ENCODE measurements around the gene MEF2C. TPM values are rescaled to one million over a fixed set of nuclear protein-coding genes. Genes with fewer than 3 reads are reported as not detected.
A peak's percentile ranks its signal among the peaks of the same experiment; 100 is the strongest.

The MEF2C gene
- polyA plus RNA-seq, 10 donors, result 444 to 1,011 (median 648) TPM

DNA sequence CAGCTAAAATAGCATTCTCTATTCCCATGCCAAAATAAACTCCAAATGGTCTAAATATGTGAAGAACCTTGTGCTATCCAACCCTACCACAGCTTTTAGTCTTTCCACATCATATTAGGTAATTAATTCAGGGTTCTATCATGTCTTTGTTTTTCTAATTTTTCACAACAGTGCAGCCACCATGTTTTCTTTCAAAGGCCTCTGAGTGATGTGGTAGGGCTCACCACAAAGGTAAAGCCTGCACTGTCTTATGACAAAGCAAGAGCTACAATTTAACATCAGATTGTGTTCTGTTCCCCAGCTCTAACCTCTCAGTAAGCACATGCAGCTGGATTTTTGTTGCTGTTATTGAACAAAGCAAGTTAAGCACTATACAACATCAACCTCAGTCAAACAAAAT lies 52.4 kb downstream of the MEF2C start:
- no peak for DNase-seq

DNA sequence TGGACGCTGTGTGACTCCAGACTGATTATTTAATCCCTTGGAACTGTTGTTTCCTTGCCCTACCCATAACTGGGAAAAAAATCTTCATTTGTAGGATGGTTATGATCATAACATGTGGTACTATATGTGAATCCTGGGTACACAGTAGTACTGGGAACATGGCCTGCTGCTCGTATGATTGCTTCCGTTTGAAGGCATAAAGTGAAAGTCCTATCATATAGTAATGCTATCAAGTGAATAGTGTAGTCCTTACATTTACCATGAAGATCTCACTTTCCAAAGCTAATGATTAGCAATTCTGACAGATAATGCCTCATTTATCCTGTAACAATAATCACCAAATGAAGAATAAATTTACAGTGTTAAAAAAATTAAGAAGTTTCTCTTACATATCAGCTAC lies 53.2 kb downstream of the MEF2C start:
- DNase-seq, result no peak

DNA sequence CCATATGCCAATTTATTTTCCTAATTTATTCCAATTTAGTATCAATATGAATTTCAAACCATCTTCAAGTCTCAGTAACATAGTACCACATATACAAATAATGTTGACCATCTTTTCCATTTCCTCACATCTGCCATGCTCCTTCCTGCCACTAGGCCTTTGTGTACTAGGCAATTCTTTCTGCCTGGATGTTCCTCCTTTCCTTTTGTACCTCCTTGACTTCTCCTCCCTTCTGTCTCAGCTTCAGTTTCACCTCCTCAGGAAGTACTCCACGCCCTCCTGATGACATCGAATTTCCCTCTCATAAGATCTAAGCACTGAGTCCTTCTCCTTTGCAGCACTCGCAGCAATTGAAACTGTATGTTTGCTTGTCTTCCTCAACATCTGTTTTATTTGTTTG lies 53.9 kb downstream of the MEF2C start:
- DNase-seq, result peak in 1 of 3 donors; percentile 52

DNA sequence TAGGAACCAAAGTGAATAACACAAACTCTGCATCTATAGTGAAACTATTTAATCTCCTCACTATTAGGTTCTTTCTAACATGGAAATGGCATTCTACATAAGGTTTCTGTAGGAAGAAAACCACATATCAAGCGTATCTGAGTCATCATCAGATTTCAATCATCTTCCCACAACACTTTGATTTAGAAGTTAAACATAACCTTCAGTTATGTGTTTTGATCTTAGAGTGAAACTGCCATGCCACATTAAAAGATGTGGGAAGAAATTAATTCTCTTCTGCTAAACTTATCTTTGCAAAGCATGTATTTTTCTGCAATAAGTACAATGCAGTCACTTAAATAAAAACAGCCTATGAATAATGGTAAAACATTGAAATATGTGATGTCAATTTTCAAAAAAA lies 55.0 kb downstream of the MEF2C start:
- no peak for DNase-seq

DNA sequence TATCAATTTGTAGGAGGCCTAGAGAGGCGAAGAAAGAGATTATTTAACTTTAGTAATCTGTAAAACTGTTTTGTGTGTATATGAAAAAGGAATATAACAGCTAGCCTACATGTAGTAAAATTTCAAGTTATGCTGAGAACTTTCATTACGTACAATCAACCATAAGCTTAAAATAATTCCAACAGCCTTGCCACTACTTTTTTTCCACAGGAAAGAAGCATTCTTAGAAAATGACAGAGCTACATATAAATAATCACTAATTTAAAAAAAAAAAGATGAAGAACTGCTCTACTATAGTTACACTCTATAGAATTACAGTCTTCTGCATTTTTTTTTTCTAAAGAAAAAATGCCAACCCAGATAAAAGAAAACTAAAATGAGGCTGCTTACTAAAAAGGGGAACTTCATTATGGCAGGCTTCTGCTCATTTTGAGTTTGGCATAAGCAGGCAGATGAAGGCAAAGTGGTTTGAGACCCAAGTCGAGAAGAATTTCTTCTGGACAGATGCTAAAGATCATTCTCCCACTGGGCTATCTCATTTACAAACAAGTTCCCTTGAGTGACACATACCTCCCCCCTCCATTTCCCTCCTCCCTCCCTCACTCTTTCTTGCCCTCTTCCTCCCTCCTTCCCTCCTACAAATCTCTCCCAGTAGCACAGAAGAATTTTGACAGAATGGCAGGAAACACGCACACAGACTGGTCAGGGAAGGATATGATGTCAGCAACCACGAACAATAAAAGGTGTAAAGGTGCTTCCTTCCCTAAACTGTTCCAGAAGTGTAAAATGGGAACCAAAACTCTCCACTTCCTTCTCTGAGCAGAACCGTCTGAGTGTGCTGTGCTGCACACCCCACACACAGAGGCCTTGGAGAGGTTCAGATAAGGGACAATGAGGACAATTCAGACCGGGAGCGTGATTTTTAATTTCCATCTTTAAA lies 56.1 kb downstream of the MEF2C start:
- DNase-seq, result peak; percentile 51 to 75 (median 62)

DNA sequence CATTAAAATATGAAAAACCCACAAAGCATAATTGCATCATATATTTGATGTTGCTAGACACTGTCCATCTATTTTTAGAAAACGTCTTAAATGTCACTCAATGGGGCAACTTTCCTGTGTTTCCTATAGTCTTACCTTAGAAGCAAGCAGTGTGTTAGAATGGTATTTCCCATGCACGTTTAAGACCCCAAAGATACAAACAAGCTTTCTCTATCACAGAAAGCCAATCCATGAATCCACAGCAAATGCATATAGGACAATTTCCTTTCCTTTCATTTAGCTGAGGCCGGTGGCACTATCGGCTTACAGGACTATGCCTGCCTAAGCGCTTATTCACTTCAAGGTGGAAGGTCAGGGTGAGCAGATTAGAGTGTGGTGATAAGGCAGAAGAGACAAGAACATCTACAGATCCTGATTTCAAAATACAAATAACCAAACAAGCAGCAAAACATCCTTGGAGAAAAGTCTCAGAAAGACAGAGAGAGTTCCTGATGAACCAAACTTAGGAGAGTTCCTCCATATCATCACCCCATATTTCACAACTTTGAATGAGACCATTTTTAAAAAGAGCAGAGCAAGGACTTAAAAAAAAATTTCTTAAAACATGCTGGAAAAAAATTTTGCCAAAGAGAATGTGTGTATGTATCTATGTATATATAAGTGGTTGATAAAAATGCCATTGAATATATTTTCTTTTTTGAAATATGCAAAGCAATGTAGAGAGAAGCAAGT lies 57.2 kb downstream of the MEF2C start:
- peak in 1 of 3 donors; percentile 56 for DNase-seq

DNA sequence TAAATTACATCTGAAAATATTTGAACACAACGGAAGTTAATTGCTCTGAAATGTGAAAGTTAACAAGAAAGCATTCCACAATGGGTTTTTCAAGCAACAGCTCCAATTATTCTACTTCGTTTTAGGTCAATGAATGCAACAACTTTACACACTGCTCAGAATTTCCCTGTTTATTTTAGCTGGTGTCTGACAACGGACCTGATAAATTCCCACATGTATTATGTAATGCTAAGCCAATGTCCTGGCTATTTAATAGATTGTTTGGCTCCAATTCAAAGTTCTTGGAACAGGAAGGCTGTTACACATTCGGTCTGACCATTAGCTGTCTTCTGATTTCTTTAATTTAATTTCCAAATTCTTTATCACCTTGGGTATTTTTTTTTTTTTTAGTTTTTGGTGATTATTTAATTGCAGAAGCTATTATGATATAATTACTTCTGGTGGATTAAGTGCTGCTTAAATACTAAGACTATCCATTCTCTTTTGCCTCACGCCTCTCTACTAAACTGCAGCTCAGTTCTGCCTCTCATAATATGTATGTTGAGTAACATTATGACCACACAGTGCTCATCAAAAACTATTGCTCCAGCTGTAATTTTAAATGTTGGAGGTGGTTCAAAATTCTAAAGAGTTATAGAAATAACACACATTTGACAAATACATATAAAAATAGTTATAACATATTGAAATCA lies 57.9 kb downstream of the MEF2C start:
- peak; percentile 43 to 74 (median 65) for DNase-seq

DNA sequence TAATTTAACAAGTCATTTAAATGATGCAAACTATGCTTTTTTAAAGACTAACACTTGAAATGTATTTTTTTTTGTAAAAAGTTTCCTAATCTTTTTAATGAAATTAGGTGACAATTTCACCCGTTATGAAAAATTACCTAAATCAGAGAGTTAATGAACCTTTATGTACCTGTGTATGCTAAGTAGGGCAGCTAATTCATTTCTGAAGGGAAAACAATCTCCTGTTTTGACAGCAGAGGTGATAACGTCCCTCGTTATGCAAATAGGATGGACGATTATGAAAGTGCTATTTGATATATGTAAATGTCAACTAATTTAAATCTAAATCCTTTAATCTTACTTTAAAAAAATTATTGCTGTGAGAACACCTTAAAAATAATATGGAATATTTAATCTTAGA lies 58.8 kb downstream of the MEF2C start:
- DNase-seq, result no peak

DNA sequence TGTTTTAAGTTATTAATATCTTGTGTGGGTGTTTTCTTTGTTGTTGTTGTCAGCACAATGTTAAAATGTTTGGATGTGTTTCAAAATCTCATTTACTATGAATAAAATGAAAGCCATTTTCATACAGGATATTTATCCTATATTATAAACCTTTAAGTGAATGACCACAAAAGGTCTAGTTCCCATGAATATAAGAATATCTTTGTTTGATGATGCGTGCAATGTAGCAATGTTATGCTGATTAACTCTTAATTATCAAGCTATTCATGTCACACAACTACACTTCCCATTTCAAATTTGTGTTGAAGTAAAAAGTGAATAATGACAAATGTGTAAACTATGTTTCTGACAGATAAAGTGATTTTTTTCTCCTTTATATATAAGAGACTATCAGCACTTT lies 59.8 kb downstream of the MEF2C start:
- DNase-seq, result no peak

DNA sequence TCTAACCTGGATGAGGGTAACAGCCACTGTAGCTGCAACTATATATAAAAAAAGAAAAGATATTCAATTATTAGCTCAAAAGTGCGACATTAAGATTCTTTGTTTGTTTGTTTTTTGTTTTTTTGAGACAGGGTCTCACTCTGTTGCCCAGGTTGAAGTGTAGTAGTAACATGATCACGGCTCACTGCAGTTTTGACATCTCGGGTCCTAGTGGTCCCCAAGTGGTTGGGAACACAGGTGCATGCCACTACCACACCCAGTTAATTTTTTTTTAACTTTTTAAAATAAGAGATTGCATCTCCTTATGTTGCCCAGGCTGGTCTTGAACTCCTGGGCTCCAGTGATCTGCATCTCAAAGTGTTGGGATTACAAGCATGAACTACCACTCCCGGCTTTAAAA lies 61.8 kb downstream of the MEF2C start:
- no peak for DNase-seq

DNA sequence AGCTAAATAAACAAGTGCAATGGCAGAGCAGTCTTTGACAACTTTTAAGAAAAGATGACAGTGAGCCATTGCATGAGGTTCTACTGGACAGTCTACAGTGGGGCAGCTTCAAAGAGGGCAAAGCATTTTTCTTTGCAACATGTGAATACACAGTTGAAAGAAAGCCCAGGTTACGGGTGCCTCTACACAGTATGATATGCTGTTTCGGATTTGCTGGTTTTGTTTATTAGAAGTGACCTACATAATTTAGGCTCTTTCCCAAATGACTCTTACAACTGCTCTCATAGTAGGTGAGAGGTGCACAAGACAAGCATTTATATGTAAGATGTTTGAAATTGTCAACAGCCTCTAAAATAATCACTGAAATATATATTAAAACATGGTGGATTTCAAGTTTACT lies 62.4 kb downstream of the MEF2C start:
- DNase-seq, result no peak

DNA sequence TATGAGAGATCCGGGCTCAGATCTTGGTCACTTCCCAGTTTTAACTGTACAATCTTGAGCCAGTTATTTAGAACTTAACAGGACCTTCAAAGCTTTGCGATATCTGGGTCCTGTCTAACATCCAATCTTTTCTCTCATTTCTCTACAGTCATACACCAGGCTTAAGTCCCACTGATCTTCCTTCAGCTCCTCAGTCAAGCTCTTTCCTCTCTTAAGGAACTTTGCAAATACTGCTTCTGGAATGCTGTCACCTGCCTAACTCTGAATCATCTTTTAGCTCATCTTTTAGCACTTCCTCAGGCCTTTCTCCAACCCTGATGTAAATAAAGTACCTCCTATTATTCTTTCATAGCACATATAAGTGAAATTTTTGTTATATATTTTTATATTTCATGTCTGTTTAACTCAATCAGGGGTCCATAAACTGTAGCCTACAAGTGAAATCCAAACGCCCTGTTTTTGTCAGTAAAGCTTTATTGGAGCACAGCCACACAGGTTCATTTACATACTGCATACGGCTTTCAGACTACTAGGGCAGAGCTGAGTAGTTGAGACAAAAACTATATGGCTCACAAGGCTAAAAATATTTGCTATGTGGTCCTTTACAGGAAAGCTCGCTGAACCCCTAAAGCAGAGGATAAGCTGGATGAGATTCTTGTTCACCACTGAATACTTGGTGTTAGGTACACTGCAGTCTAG lies 63.5 kb downstream of the MEF2C start:
- no peak for DNase-seq

DNA sequence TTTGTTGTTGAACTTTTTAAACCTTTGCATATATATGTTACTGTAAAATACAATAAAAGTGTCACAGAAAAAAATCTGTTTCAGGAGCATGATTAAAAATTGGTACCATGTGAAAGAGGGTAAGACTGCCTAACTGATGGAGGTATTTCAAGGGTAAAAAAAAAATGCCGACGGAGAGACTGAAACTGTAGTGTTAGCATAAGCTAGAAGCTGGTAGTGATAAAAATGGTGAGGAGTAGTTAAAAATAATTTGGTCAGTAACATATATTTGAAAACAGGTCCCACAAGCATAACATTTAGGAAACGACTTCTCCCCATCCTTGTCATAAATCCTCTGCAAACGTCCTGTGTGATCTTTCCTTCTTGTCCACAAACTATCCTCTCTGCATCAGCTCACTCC lies 64.7 kb downstream of the MEF2C start:
- DNase-seq, result no peak

DNA sequence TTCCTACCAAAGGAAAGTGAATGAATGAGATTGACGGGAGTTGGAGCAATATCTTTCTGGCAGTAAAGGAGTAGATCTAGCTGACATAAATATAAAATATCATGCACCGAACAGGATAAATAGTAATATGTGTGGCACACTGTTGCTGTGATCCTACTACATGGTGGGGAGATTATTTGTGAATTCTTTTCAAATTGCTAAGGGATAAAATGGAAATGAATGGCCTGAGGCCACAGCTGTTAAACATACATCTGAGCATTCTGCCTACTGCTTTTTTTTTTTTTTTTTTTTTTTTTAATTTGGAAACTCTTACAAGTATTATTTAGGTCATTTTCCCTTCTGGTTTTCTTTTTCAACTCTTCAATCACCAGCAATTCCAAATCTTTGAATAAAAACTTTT lies 66.8 kb downstream of the MEF2C start:
- DNase-seq, result no peak

DNA sequence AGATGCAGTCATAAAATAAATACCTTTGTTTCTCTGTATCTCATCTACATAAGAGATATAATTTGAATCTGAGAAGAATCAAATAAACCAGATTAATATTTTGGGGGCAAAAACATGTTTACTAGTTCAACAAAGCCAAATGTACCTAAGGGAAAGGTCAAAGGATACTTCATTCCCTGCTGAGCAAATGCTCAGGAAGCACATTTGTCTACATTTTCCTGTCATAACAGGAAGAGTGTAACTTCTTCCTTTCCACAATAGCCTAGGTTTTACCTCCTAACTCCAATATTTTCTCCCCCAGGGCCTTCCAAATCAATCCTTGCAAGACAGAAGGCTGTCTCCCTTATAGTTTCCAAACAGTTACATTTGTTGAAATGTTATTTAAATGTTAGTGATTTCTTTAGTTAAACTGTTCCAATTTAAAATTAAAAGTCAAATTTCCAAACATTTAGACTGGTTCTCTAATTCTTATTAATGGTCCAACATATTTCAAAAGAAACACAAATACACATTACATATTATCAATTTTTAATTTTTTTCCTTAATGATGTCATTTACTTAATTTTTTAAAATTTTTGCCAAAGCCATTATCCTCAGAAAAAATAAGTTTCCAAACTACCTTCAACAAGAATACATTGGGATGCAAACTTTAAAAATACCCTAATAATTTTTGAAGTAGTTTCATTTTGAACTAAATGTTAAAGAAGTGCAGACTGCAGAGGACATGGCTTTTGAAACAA lies 67.8 kb downstream of the MEF2C start:
- DNase-seq, result no peak

DNA sequence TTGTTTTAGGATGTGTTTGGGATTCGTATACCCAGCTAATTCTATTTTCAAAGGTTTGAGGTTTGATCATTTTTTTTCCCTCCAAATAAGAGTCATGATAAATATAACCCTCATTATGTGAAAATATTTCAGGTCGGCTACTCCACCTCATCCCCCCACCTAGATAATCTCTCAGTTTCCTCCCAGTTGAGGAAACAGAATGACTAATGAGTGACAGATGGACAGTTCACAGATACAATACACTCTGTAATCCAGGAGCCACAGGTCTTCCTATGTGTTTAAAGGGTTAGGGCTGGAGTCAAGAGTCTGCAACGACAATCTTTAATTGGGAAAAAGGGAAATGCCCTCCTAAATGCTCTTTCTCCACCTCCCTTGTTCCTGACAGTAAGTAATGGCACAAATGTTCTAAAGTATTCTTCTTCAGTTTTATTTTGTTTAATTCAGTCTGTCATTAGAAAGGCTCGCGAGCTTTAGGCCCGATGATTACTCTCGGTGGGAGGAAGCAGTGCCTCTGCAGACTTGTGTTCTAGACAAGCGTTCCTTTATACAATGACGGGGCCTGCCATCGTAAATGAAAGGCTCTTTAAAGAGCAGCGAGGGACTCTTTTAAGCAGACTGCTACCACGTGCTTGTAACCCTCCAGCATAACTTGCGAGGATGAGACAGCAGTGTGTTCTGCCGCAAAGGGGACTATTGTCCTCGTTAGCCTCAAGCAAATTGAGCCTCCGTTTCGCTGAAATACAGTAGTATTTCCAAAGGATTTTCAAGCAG lies 69.0 kb downstream of the MEF2C start:
- no peak for DNase-seq

DNA sequence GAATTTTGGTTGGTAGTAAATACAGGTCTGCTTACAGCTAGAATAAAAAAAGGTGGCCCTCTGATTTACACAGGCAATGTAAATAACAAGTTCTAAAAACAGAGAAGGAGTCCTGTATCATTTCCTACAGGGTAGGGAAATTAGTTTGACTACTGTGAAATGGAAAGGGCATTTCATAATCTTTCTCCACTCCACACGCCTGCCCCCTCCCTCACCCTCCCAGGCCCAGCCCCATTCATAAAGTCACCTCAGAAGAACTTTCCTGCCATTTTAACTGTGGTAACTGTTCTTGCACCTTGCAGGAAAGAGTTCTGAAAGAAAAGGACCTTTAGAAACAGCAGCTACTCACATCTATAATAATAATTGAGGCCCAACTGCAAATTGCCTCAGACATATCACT lies 69.7 kb downstream of the MEF2C start:
- no peak for DNase-seq

DNA sequence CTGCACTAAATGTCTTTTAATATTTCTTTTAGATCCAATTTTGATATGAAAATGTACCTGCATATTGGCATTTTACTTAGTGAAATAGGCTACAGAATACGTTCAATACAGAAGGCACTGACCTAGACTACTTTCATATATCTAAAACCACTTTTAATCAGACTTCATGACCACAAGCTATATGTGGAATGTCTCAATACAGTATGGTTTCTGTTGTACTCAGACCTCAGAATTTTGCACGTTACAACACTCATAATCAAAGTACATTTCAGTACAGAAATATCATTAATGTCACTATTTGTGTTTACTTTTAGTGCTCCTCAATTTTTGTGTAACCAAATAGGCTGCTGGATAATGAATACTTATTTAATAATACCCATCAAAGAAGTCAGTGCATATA lies 74.8 kb downstream of the MEF2C start:
- DNase-seq, result no peak

DNA sequence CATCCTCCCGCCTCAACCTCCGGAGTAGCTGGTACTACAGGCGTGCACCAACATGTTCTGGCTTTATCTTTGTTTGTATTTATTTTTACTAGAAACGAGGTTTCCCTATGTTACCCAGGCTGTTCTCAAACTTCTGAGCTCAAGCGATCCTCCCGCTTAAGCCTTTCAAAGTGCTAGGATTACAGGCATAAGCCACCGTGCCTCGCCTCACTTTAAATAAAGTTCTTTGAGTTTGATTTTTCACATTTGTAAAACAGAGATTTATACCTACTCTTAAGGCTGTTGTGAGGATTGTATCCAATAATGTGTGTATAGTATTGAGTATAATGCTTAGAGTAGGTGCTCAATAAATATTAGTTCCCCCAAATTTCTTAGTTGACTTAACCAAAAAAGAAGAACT lies 75.7 kb downstream of the MEF2C start:
- no peak for DNase-seq

DNA sequence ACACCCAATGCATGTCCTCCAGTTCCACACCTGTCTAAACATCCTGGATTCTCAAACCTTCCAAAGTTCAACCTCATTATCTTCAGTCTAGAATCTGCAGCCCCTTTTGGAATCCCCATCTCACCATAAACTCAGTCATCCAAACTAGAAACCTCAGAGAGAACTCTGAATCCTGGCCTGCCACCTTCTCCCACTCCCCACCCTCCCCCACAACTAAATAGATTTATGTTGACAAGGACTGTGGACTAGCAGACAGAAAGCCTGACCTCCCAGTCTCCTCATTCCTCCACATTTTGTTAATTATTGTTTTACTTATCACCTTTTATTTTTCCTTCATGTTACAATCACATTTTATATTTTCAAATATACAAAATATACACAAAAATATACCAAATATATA lies 76.6 kb downstream of the MEF2C start:
- DNase-seq, result no peak

All from muscle of back (tissue), 11 donors.